IPS DF 6.9 (cell line): ENCODE data around the gene MPZL2.

Experiments used
- DNase-seq: peaks from one replicate; pipeline ENCODE4 v3.0.0-alpha.2; 2013; ENCODE audit warnings: low read depth, low spot score
- H3K27ac ChIP-seq: one replicate; pipeline ENCODE4 v1.5.1; 2013; ENCODE audit warnings: low read length, control low read depth
- H3K27me3 ChIP-seq: 2 replicates; pipeline ENCODE4 v1.6.1; 2013; ENCODE audit warnings: mild to moderate bottlenecking, low read length; ENCODE audit not compliant: control insufficient read depth, insufficient read depth
- H3K36me3 ChIP-seq: 2 replicates; pipeline ENCODE4 v1.6.1; 2013; ENCODE audit warnings: low read length; ENCODE audit not compliant: control insufficient read depth, insufficient read depth
- H3K4me1 ChIP-seq: 2 replicates; pipeline ENCODE4 v1.6.1; 2013; ENCODE audit warnings: low read length; ENCODE audit not compliant: control insufficient read depth, insufficient read depth
- H3K4me3 ChIP-seq: 2 replicates; pipeline ENCODE4 v1.5.1; 2013; ENCODE audit warnings: mild to moderate bottlenecking, low read length
- H3K9me3 ChIP-seq: 2 replicates; pipeline ENCODE4 v1.6.1; 2013; ENCODE audit warnings: low read length, inconsistent platforms; ENCODE audit not compliant: control insufficient read depth, insufficient read depth
- WGBS: extraction: QIAGEN DNeasy Blood & Tissue Kit; methylation state at CpG from one replicate; pipeline ENCODE4 v1.1.7; 2013; ENCODE audit warnings: mixed read lengths, missing lambda C conversion rate; ENCODE audit not compliant: insufficient read length, insufficient coverage; 5-methylcytosine and 5-hydroxymethylcytosine counted together

MPZL2 gene

GRCh38 chr11:118304227-118304567 is 40.1 kb upstream of the MPZL2 start:
- H3K4me3 ChIP-seq, result no peak overlapping the region
- no CpG with 5 or more reads among the region's 1 CpG for WGBS
- H3K9me3 ChIP-seq, result no peaks in the 10 kb centered on the region
- H3K27ac ChIP-seq, result no peak overlapping the region
- H3K36me3 ChIP-seq, result no peaks in the 10 kb centered on the region
- no peak for DNase-seq
- H3K27me3 ChIP-seq, result no peaks in the 10 kb centered on the region
- H3K4me1 ChIP-seq, result no peaks in the 10 kb centered on the region

GRCh38 chr11:118301600-118302195 is 37.6 kb upstream of the MPZL2 start:
- DNase-seq, result no peak
- WGBS, result no CpG with 5 or more reads among the region's 8 CpGs
- H3K4me3 ChIP-seq, result no peak overlapping the region

GRCh38 chr11:118295815-118296454 is 31.8 kb upstream of the MPZL2 start:
- no peak for DNase-seq
- H3K4me3 ChIP-seq, result no peak overlapping the region
- no peaks in the 10 kb centered on the region for H3K4me1 ChIP-seq
- WGBS, result no CpG with 5 or more reads among the region's 3 CpGs
- no peaks in the 10 kb centered on the region for H3K27me3 ChIP-seq
- H3K9me3 ChIP-seq, result no peaks in the 10 kb centered on the region
- no peaks in the 10 kb centered on the region for H3K36me3 ChIP-seq
- H3K27ac ChIP-seq, result no peak overlapping the region

More at GRCh38 chr11:118301600-118302195, 37.6 kb upstream of the MPZL2 start:
- no peaks in the 10 kb centered on the region for H3K9me3 ChIP-seq
- no peaks in the 10 kb centered on the region for H3K27me3 ChIP-seq
- no peaks in the 10 kb centered on the region for H3K4me1 ChIP-seq
- no peak overlapping the region for H3K27ac ChIP-seq
- H3K36me3 ChIP-seq, result no peaks in the 10 kb centered on the region

GRCh38 chr11:118295199-118295598 is 31.1 kb upstream of the MPZL2 start:
- DNase-seq, result no peak

GRCh38 chr11:118294053-118294452 is 30.0 kb upstream of the MPZL2 start:
- no peaks in the 10 kb centered on the region for H3K27me3 ChIP-seq
- no peak overlapping the region for H3K27ac ChIP-seq
- no CpG with 5 or more reads among the region's 2 CpGs for WGBS
- no peaks in the 10 kb centered on the region for H3K36me3 ChIP-seq
- no peak for DNase-seq
- H3K4me1 ChIP-seq, result no peaks in the 10 kb centered on the region
- H3K9me3 ChIP-seq, result no peaks in the 10 kb centered on the region
- H3K4me3 ChIP-seq, result no peak overlapping the region

More at GRCh38 chr11:118295199-118295598, 31.1 kb upstream of the MPZL2 start:
- no peak overlapping the region for H3K4me3 ChIP-seq
- no peaks in the 10 kb centered on the region for H3K27me3 ChIP-seq
- no peaks in the 10 kb centered on the region for H3K9me3 ChIP-seq
- no peak overlapping the region for H3K27ac ChIP-seq
- H3K36me3 ChIP-seq, result no peaks in the 10 kb centered on the region
- WGBS, result no CpG with 5 or more reads among the region's 5 CpGs
- no peaks in the 10 kb centered on the region for H3K4me1 ChIP-seq

GRCh38 chr11:118291477-118292135 is 27.5 kb upstream of the MPZL2 start:
- no peak overlapping the region for H3K4me3 ChIP-seq
- H3K36me3 ChIP-seq, result no peaks in the 10 kb centered on the region
- no peaks in the 10 kb centered on the region for H3K27me3 ChIP-seq
- H3K9me3 ChIP-seq, result no peaks in the 10 kb centered on the region
- no peak for DNase-seq
- WGBS, result 100% methylated on average over 1 of the region's 9 CpGs
- H3K4me1 ChIP-seq, result no peaks in the 10 kb centered on the region
- H3K27ac ChIP-seq, result no peak overlapping the region

- Histone ChIP-seq H3K4me3 (no peak overlapping the region), H3K27ac (no peak overlapping the region), H3K36me3 (no peaks in the 10 kb centered on the region), H3K27me3 (no peaks in the 10 kb centered on the region), H3K4me1 (no peaks in the 10 kb centered on the region), H3K9me3 (no peaks in the 10 kb centered on the region)
- peak; percentile 27 for DNase-seq
- WGBS, result no CpG with 5 or more reads among the region's 9 CpGs
Observed at GRCh38 chr11:118290923-118291322, 26.8 kb upstream of the MPZL2 start.

GRCh38 chr11:118289401-118289800 is 25.3 kb upstream of the MPZL2 start:
- DNase-seq, result no peak
- Histone ChIP-seq H3K27ac (no peak overlapping the region), H3K27me3 (no peaks in the 10 kb centered on the region), H3K4me3 (no peak overlapping the region), H3K36me3 (no peaks in the 10 kb centered on the region), H3K4me1 (no peaks in the 10 kb centered on the region), H3K9me3 (no peaks in the 10 kb centered on the region)

- no CpG with 5 or more reads among the region's 1 CpG for WGBS
- Histone ChIP-seq H3K27me3 (no peaks in the 10 kb centered on the region), H3K36me3 (no peaks in the 10 kb centered on the region), H3K9me3 (no peaks in the 10 kb centered on the region), H3K4me1 (no peaks in the 10 kb centered on the region), H3K4me3 (no peak overlapping the region), H3K27ac (no peak overlapping the region)
- no peak for DNase-seq
Observed at GRCh38 chr11:118287006-118287405, 22.9 kb upstream of the MPZL2 start.

- no CpG with 5 or more reads among the region's 2 CpGs for WGBS
- no peak overlapping the region for H3K4me3 ChIP-seq
Observed at GRCh38 chr11:118286545-118286944, 22.4 kb upstream of the MPZL2 start.

More at GRCh38 chr11:118286545-118286944, 22.4 kb upstream of the MPZL2 start:
- Histone ChIP-seq H3K27me3 (no peaks in the 10 kb centered on the region), H3K36me3 (no peaks in the 10 kb centered on the region), H3K4me1 (no peaks in the 10 kb centered on the region), H3K27ac (no peak overlapping the region), H3K9me3 (no peaks in the 10 kb centered on the region)
- DNase-seq, result no peak
